Activated CD4-positive, alpha-beta T cell treated with anti-CD3 and anti-CD28 coated beads, Interleukin-2, amount 10 ng/mL, durations not matched to agents 7 days and 5 days (primary cell): ENCODE results near the gene PTH2. TPM values are rescaled to one million over a fixed set of nuclear protein-coding genes. Genes with fewer than 3 reads are reported as not detected.
A peak's percentile ranks its signal among the peaks of the same experiment; 100 is the strongest.

Source experiments
- CTCF ChIA-PET: fragments of 350-600 bp; sonication (Branson Sonifier 250); formaldehyde crosslinking; loops from one replicate; lab custom pipeline; 2021; ENCODE audit warnings: antibody characterized with exemption; lab: Charles Lee
- POLR2A ChIA-PET: fragments of 350-600 bp; sonication (Branson Sonifier 250); formaldehyde crosslinking; loops from one replicate; lab custom pipeline; 2021; ENCODE audit warnings: antibody characterized with exemption; lab: Charles Lee
- DNase-seq: peaks from one replicate; pipeline ENCODE4 v3.0.0-alpha.2; 2020
- H3K27ac Mint-ChIP-seq: one replicate; pipeline ENCODE4 v1.8.0; 2021; ENCODE audit warnings: mild to moderate bottlenecking, moderate library complexity, mixed read lengths
- H3K27me3 Mint-ChIP-seq: one replicate; pipeline ENCODE4 v1.8.0; 2021; ENCODE audit warnings: mixed read lengths
- H3K36me3 Mint-ChIP-seq: one replicate; pipeline ENCODE4 v1.8.0; 2021; ENCODE audit warnings: low read depth, mixed read lengths
- H3K4me1 Mint-ChIP-seq: one replicate; pipeline ENCODE4 v1.8.0; 2021; ENCODE audit warnings: mixed read lengths
- H3K4me3 Mint-ChIP-seq: one replicate; pipeline ENCODE4 v1.8.0; 2021; ENCODE audit warnings: mild to moderate bottlenecking, moderate library complexity, mixed read lengths
- H3K9me3 Mint-ChIP-seq: one replicate; pipeline ENCODE4 v1.8.0; 2021; ENCODE audit warnings: mixed read lengths
- total RNA-seq, 2 experiments: library from RNA; stranded (reverse); gene quantifications; one replicate each; pipeline ENCODE4 v1.2.3, GENCODE V29; 2021

Gene PTH2
- total RNA-seq, 2 experiments from 2014 or later, result 0.52 to 1.2 TPM

DNA sequence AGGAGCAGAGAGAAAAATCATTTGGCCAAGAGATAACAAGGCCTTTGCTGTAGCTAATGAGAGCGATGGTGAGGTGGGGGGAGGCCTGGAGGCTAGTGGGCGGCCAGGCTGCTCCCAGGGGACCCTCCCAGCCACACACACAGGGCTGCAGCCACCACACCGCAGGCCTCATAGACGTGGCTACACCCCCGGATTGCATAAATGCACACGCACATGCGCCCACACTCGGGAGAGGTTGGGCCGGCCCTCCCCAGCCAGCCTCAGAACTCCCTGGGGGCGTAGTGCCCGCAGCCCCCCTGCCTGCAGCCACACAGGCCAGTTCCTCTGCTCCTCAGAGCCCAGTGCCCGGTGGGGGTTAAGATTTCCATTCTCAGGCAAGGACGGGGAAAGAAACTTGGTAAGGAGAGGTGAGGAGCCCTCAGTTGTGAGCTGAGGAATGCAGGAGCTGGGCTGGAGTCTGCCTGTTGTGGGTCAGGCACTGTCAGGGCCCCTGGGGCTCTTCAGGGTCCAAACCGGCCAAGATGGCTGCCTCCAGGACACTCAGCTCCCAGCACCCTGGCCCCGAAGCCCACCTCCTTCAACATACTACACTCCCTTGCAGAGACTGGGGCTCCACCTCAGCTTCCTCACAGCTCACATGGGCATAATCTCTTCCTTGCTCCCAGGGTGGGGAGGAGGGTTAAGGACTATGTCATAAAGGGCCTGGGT is 8.0 kb downstream of the PTH2 start:
- Mint-ChIP-seq H3K4me3 (no peak overlapping the region), H3K9me3 (no peaks in the 10 kb centered on the region), H3K36me3 (no peaks in the 10 kb centered on the region), H3K27me3 (peaks cover 30% of the 10 kb centered on the region), H3K27ac (no peak overlapping the region), H3K4me1 (peaks cover 29% of the 10 kb centered on the region)
- DNase-seq, result no peak
- ChIA-PET POLR2A (no interaction called here), CTCF (no interaction called here)

DNA sequence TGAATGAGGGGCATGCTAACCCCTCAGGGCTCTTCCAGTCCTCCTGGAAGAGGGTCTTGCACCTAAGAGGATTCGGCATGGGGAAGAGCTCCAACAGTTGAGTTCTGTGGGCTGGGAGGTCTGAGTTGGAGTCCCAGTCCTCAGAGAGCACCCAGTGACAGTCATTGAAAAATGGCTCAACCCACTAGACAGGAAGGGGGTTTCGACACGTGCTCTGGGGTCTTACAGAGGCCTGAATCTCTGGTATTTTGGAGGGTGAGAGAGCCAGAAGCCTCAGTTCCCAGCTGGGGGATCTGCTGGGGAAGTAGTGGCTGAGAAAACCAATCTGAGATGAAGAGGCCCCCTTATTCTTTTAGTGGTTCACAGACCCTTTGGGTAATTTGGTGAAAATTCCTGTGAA is 9.0 kb downstream of the PTH2 start:
- no peaks in the 10 kb centered on the region for H3K36me3 Mint-ChIP-seq
- no peak for DNase-seq
- ChIA-PET CTCF (interaction anchor here (1.2 to 8.8 kb wide), 2 partner anchors 8 to 39 kb away, joined by 3 to 71 read pairs; partner anchors contain the start of genes ALDH16A1, GFY and PTH2), POLR2A (no interaction called here)
- H3K27ac Mint-ChIP-seq, result no peak overlapping the region
- H3K9me3 Mint-ChIP-seq, result no peaks in the 10 kb centered on the region
- peaks cover 37% of the 10 kb centered on the region for H3K4me1 Mint-ChIP-seq
- no peak overlapping the region for H3K4me3 Mint-ChIP-seq
- H3K27me3 Mint-ChIP-seq, result peaks cover 20% of the 10 kb centered on the region

DNA sequence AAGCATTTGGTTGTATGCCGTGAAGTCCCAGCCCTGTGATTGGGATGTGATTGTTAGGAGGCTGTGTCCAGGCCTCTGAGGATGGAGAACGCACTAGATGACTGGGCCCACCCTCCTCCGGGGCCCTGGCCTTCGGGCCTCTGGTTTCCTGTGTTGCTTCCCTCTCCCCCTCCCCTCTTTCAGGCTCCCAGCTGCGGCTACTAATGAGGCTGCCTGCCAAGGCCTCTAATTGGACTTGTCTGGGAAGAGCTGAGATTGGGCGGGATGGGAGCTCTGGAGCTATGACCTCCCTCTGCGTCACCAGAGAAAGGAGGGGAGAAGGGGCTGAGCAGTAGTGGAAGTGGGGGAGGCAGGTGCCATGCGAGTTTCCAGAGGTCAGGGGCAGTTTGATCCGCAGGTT is 9.9 kb downstream of the PTH2 start:
- peaks cover 46% of the 10 kb centered on the region for H3K4me1 Mint-ChIP-seq
- H3K27ac Mint-ChIP-seq, result peak overlapping the region; percentile 0
- no peaks in the 10 kb centered on the region for H3K36me3 Mint-ChIP-seq
- peaks cover 13% of the 10 kb centered on the region for H3K27me3 Mint-ChIP-seq
- no peak overlapping the region for H3K4me3 Mint-ChIP-seq
- no peaks in the 10 kb centered on the region for H3K9me3 Mint-ChIP-seq
- ChIA-PET CTCF (interaction anchor here (0.6 to 8.8 kb wide), 4 partner anchors 9 to 148 kb away, joined by 3 to 71 read pairs (median 3); partner anchors contain the start of genes ALDH16A1, GFY and PTH2), POLR2A (no interaction called here)
- DNase-seq, result no peak

GRCh38 chr19:49411681-49412326 is 11.4 kb downstream of the PTH2 start:
- Mint-ChIP-seq H3K36me3 (no peaks in the 10 kb centered on the region), H3K27ac (peak overlapping the region; percentile 52), H3K9me3 (no peaks in the 10 kb centered on the region), H3K4me1 (peaks cover 59% of the 10 kb centered on the region), H3K4me3 (no peak overlapping the region), H3K27me3 (peaks cover 3% of the 10 kb centered on the region)
- ChIA-PET CTCF (interaction anchor here (0.8 to 8.8 kb wide), 5 partner anchors 10 to 31 kb away, joined by 3 to 71 read pairs (median 5); partner anchors contain the start of genes GFY and PTH2), POLR2A (interaction anchor here (0.6 kb wide), 2 partner anchors 42 to 106 kb away, joined by 3 to 4 read pairs; no protein-coding TSS in a partner anchor)
- DNase-seq, result no peak

- peak; percentile 59 for DNase-seq
- H3K9me3 Mint-ChIP-seq, result no peaks in the 10 kb centered on the region
- H3K4me3 Mint-ChIP-seq, result peak overlapping the region; percentile 51
- no peaks in the 10 kb centered on the region for H3K36me3 Mint-ChIP-seq
- peaks cover 2% of the 10 kb centered on the region for H3K27me3 Mint-ChIP-seq
- ChIA-PET CTCF (interaction anchor here (0.5 to 8.8 kb wide), 5 partner anchors 12 to 95 kb away, joined by 3 to 71 read pairs (median 6); partner anchors contain the start of genes FLT3LG, GFY and PTH2), POLR2A (no interaction called here)
- H3K4me1 Mint-ChIP-seq, result peaks cover 62% of the 10 kb centered on the region
- peak overlapping the region; percentile 93 for H3K27ac Mint-ChIP-seq
These were observed 13.7 kb downstream of the PTH2 start for GRCh38 chr19:49409441-49410029.

DNA sequence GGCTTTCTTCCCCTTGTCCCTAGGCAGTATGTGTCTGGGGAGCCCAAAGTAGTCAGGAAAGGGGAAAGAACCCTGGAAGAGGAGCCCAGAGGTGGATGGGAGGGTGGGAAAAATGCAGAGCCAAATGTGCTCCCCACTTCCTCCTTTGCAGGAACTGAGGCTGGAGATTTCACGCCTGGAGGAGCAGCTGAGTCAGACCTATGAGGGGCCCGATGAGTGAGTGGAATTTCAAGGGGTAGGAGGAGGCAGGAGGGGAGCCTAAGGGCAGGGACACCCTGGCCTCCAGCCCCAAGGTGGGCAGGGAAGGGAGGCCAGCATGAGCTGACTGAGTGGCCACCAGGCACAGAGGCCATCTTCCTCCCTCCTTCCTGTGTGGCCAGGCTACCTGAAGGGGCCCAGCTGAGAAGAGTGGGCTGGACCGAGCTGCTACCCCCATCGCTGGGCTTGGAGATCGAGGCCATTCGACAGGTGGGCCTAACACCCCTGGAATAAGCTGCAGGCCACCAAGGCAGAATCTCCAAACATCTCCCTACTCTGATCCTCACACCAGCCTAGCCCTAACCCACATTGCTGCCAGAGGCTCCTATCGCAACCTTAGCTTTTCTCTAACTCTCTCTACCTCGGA is 14.3 kb downstream of the PTH2 start:
- peaks cover 2% of the 10 kb centered on the region for H3K27me3 Mint-ChIP-seq
- H3K27ac Mint-ChIP-seq, result peak overlapping the region; percentile 93
- POLR2A ChIA-PET, result no interaction called here
- DNase-seq, result no peak
- peaks cover 63% of the 10 kb centered on the region for H3K4me1 Mint-ChIP-seq
- CTCF ChIA-PET, result interaction anchor here (0.5 to 8.8 kb wide), 6 partner anchors 13 to 95 kb away, joined by 3 to 71 read pairs (median 5); partner anchors contain the start of genes FLT3LG, GFY and PTH2
- H3K4me3 Mint-ChIP-seq, result peak overlapping the region; percentile 51
- H3K9me3 Mint-ChIP-seq, result no peaks in the 10 kb centered on the region
- H3K36me3 Mint-ChIP-seq, result no peaks in the 10 kb centered on the region

GRCh38 chr19:49407482-49408015 is 15.7 kb downstream of the PTH2 start:
- no peak for DNase-seq
- Mint-ChIP-seq H3K27ac (peak overlapping the region; percentile 93), H3K9me3 (no peaks in the 10 kb centered on the region), H3K4me3 (no peak overlapping the region), H3K4me1 (peaks cover 69% of the 10 kb centered on the region), H3K27me3 (peaks cover 2% of the 10 kb centered on the region), H3K36me3 (no peaks in the 10 kb centered on the region)
- CTCF ChIA-PET, result interaction anchor here (0.7 to 8.8 kb wide), 2 partner anchors 14 to 248 kb away, joined by 3 to 71 read pairs; partner anchors contain the start of genes GFY and PTH2
- POLR2A ChIA-PET, result no interaction called here

DNA sequence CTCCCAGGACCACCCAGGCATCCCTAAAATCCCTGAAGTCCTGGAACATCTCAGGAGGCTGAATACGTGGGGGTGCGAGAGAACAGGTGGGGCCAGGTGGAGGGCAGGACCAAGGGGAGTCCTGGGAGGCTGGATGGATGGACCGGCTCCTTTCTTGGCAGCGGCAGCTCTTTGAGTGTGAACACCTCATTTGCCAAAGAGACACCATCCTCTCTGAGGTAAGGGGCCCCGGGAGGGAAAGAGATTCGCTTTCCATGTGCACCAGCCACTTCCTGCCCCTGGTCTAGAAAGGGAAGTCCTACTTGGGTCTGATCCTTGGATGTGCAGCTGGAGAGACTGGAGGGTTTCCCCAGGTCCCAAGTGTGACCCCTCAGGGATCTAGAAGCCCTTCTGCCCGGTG is 16.2 kb downstream of the PTH2 start:
- POLR2A ChIA-PET, result no interaction called here
- H3K27ac Mint-ChIP-seq, result peak overlapping the region; percentile 13
- no peak for DNase-seq
- CTCF ChIA-PET, result interaction anchor here (1.0 to 8.8 kb wide), 4 partner anchors 12 to 63 kb away, joined by 3 to 71 read pairs (median 4); partner anchors contain the start of genes GFY and PTH2
- peaks cover 64% of the 10 kb centered on the region for H3K4me1 Mint-ChIP-seq
- H3K27me3 Mint-ChIP-seq, result peaks cover 2% of the 10 kb centered on the region
- no peaks in the 10 kb centered on the region for H3K36me3 Mint-ChIP-seq
- H3K9me3 Mint-ChIP-seq, result no peaks in the 10 kb centered on the region
- H3K4me3 Mint-ChIP-seq, result no peak overlapping the region

DNA sequence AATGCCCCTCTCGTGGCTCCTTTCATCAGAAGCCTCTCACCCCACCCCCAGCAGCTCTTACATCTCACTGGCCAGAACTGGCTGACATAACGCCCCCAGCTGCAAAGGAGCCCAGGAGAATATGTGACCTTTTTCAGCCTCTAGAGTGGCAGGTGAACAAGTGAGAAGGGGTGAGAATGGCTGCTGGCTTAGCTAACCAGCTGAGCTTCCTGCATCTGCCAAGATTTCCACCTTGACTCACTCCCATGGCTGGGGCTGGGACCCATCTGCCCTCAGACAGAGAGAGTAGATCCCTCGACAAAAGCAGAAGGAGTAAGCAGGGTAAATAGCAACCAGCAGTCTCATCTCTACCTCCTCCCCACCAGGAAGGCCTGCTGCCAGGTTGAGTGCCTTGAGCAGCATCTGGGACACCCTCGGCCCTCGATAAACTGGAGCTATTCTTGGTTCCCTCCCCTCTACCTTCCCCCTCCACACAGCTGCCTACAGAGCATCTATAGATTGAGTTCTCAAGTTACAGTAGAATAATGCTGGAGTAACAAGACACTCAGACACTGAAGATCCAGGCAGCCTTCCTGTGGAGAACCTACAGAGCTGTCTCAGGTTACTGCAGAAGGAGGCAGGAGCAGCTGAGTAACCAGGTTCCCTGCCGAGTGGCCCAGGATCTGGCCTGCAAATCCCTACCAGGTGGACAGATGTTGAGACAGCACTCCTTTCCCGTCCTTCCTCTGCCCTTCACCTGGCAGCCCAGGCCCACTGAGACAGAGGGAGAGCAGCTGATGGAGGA is 19.6 kb downstream of the PTH2 start:
- Mint-ChIP-seq H3K27ac (no peak overlapping the region), H3K36me3 (no peaks in the 10 kb centered on the region), H3K4me3 (no peak overlapping the region), H3K9me3 (no peaks in the 10 kb centered on the region), H3K4me1 (peaks cover 44% of the 10 kb centered on the region), H3K27me3 (peaks cover 2% of the 10 kb centered on the region)
- ChIA-PET POLR2A (no interaction called here), CTCF (interaction anchor here (0.5 to 2.2 kb wide), 6 partner anchors 12 to 360 kb away, joined by 3 to 7 read pairs (median 4); no protein-coding TSS in a partner anchor)
- no peak for DNase-seq

- no peak for DNase-seq
- H3K9me3 Mint-ChIP-seq, result no peaks in the 10 kb centered on the region
- no peak overlapping the region for H3K4me3 Mint-ChIP-seq
- peaks cover 34% of the 10 kb centered on the region for H3K4me1 Mint-ChIP-seq
- H3K36me3 Mint-ChIP-seq, result no peaks in the 10 kb centered on the region
- H3K27me3 Mint-ChIP-seq, result peaks cover 2% of the 10 kb centered on the region
- CTCF ChIA-PET, result no interaction called here
- POLR2A ChIA-PET, result no interaction called here
- no peak overlapping the region for H3K27ac Mint-ChIP-seq
These were observed 23.2 kb downstream of the PTH2 start for GRCh38 chr19:49400029-49400428.

- H3K4me3 Mint-ChIP-seq, result no peak overlapping the region
- no peaks in the 10 kb centered on the region for H3K9me3 Mint-ChIP-seq
- POLR2A ChIA-PET, result no interaction called here
- no peaks in the 10 kb centered on the region for H3K36me3 Mint-ChIP-seq
- H3K4me1 Mint-ChIP-seq, result peaks cover 34% of the 10 kb centered on the region
- no peak for DNase-seq
- peak overlapping the region; percentile 42 for H3K27ac Mint-ChIP-seq
- peaks cover 2% of the 10 kb centered on the region for H3K27me3 Mint-ChIP-seq
- CTCF ChIA-PET, result no interaction called here
These were observed 24.3 kb downstream of the PTH2 start for GRCh38 chr19:49398931-49399330.
